ENCODE data around the gene SCYL1.
A peak's percentile ranks its signal among the peaks of the same experiment; 100 is the strongest.

- TF ChIP-seq CTCF (IDR thresholded peaks at IDR 0.05) (peak; percentile 67 to 97 (median 91)), POLR2A (IDR thresholded peaks at IDR 0.05) (peak in 2 of 3 donors; percentile 42 to 49)
Measured at GRCh38 chr11:65540290-65541092, 15.6 kb downstream of the SCYL1 start.

Data from body of pancreas (tissue), 4 donors.